Chondrocyte (in vitro differentiated cells): ENCODE data around the gene FAM193A. TPM values are rescaled to one million over a fixed set of nuclear protein-coding genes. Genes with fewer than 3 reads are reported as not detected.

Experiments
- DNase-seq: peaks from one replicate; pipeline ENCODE4 v3.0.0; 2021; ENCODE audit warnings: mixed read lengths, low spot score
- H3K27ac Mint-ChIP-seq: one replicate; pipeline ENCODE4 v1.8.0; 2021; ENCODE audit warnings: mild to moderate bottlenecking, moderate library complexity, mixed read lengths; ENCODE audit not compliant: unreplicated experiment
- H3K27me3 Mint-ChIP-seq: 2 replicates; pipeline ENCODE4 v1.8.0; 2021; ENCODE audit warnings: low read depth, mixed read lengths
- H3K36me3 Mint-ChIP-seq: 2 replicates; pipeline ENCODE4 v1.8.0; 2021; ENCODE audit warnings: low read depth, mixed read lengths
- H3K4me1 Mint-ChIP-seq: 2 replicates; pipeline ENCODE4 v1.8.0; 2021; ENCODE audit warnings: low read depth, mild to moderate bottlenecking, mixed read lengths
- H3K4me3 Mint-ChIP-seq: one replicate; pipeline ENCODE4 v1.8.0; 2021; ENCODE audit warnings: mild to moderate bottlenecking, moderate library complexity, mixed read lengths; ENCODE audit not compliant: unreplicated experiment
- H3K9me3 Mint-ChIP-seq: 2 replicates; pipeline ENCODE4 v1.8.0; 2021; ENCODE audit warnings: low read depth, mixed read lengths
- CTCF ChIP-seq: fragments of 200-600 bp; sonication (generic); IDR thresholded peaks from 2 replicates; pipeline ENCODE4 v1.5.0; 2021; ENCODE audit warnings: antibody characterized with exemption, mild to moderate bottlenecking, moderate library complexity
- total RNA-seq: library from RNA; stranded (reverse); gene quantifications from 3 replicates; pipeline ENCODE4 v1.2.1, GENCODE V29; 2021

The FAM193A gene
- total RNA-seq, 1 donor from 2014 or later = 24.9 TPM

- H3K27ac Mint-ChIP-seq = no peak overlapping the region
- no peaks in the 10 kb centered on the region for H3K27me3 Mint-ChIP-seq
- no peak overlapping the region for H3K4me3 Mint-ChIP-seq
- no peaks in the 10 kb centered on the region for H3K9me3 Mint-ChIP-seq
- no peak for DNase-seq
- peaks cover 14% of the 10 kb centered on the region for H3K4me1 Mint-ChIP-seq
- no peak for TF ChIP-seq CTCF
- H3K36me3 Mint-ChIP-seq = peaks cover 32% of the 10 kb centered on the region
Measured at GRCh38 chr4:2651998-2652397, 115.6 kb downstream of the FAM193A start.

GRCh38 chr4:2652415-2653160 lies 116.1 kb downstream of the FAM193A start:
- Mint-ChIP-seq H3K4me3 (no peak overlapping the region), H3K27ac (no peak overlapping the region)

GRCh38 chr4:2660596-2661211 lies 124.3 kb downstream of the FAM193A start:
- no peak overlapping the region for H3K4me3 Mint-ChIP-seq

More at GRCh38 chr4:2652415-2653160, 116.1 kb downstream of the FAM193A start:
- Mint-ChIP-seq H3K27me3 (no peaks in the 10 kb centered on the region), H3K4me1 (peaks cover 14% of the 10 kb centered on the region), H3K36me3 (peaks cover 29% of the 10 kb centered on the region), H3K9me3 (no peaks in the 10 kb centered on the region)
- DNase-seq = no peak
- TF ChIP-seq CTCF = no peak

GRCh38 chr4:2662598-2662997 lies 126.2 kb downstream of the FAM193A start:
- Mint-ChIP-seq H3K27me3 (no peaks in the 10 kb centered on the region), H3K36me3 (peaks cover 31% of the 10 kb centered on the region)
- no peak for DNase-seq

More at GRCh38 chr4:2660596-2661211, 124.3 kb downstream of the FAM193A start:
- TF ChIP-seq CTCF = no peak
- peak overlapping the region; percentile 90 for H3K27ac Mint-ChIP-seq
- H3K27me3 Mint-ChIP-seq = no peaks in the 10 kb centered on the region
- peaks cover 29% of the 10 kb centered on the region for H3K4me1 Mint-ChIP-seq
- peaks cover 35% of the 10 kb centered on the region for H3K36me3 Mint-ChIP-seq
- no peak for DNase-seq
- no peaks in the 10 kb centered on the region for H3K9me3 Mint-ChIP-seq

More at GRCh38 chr4:2662598-2662997, 126.2 kb downstream of the FAM193A start:
- no peaks in the 10 kb centered on the region for H3K9me3 Mint-ChIP-seq
- no peak overlapping the region for H3K27ac Mint-ChIP-seq
- no peak for TF ChIP-seq CTCF
- H3K4me1 Mint-ChIP-seq = peaks cover 48% of the 10 kb centered on the region
- H3K4me3 Mint-ChIP-seq = no peak overlapping the region
